ENCODE data around the gene SNX15.
A peak's percentile ranks its signal among the peaks of the same experiment; 100 is the strongest.
"Not testable (repeated sequence)": the region's sequence is repeated elsewhere in the genome, so short reads cannot be mapped to it uniquely, and the experiment has no call there.

Gene SNX15

GRCh38 chr11:64998690-64999431 is 28.4 kb upstream of the SNX15 start:
- Histone ChIP-seq H3K27me3 (ENCODE audit: control insufficient read depth in 5 of 5, insufficient read depth in 4 of 5, low read length in 5 of 5) (peaks cover 0 to 5% (median 4%) of the 10 kb centered on the region in 5 donors), H3K4me3 (ENCODE audit: low read depth in 1 of 5, low read length in 5 of 5) (no peak overlapping the region), H3K27ac (ENCODE audit: low read depth, low read length) (no peak overlapping the region), H3K4me1 (ENCODE audit: control insufficient read depth in 5 of 5, insufficient read depth in 5 of 5, low read length in 5 of 5) (peaks cover 0 to 23% (median 12%) of the 10 kb centered on the region in 5 donors), H3K9me3 (ENCODE audit: control insufficient read depth in 5 of 5, low read length in 5 of 5) (no peaks in the 10 kb centered on the region), H3K9ac (ENCODE audit: low read length in 5 of 5) (no peak overlapping the region), H3K36me3 (ENCODE audit: control insufficient read depth in 5 of 5, insufficient read depth in 5 of 5, low read length in 5 of 5) (no peaks in the 10 kb centered on the region)

GRCh38 chr11:64999478-64999877 is 27.8 kb upstream of the SNX15 start:
- Histone ChIP-seq H3K9me3 (ENCODE audit: control insufficient read depth in 5 of 5, low read length in 5 of 5) (no peaks in the 10 kb centered on the region), H3K36me3 (ENCODE audit: control insufficient read depth in 5 of 5, insufficient read depth in 5 of 5, low read length in 5 of 5) (no peaks in the 10 kb centered on the region), H3K27me3 (ENCODE audit: control insufficient read depth in 5 of 5, insufficient read depth in 4 of 5, low read length in 5 of 5) (peaks cover 0 to 5% (median 4%) of the 10 kb centered on the region in 5 donors), H3K9ac (ENCODE audit: low read length in 5 of 5) (no peak overlapping the region), H3K4me1 (ENCODE audit: control insufficient read depth in 5 of 5, insufficient read depth in 5 of 5, low read length in 5 of 5) (peaks cover 0 to 20% (median 12%) of the 10 kb centered on the region in 5 donors), H3K4me3 (ENCODE audit: low read depth in 1 of 5, low read length in 5 of 5) (no peak overlapping the region), H3K27ac (ENCODE audit: low read depth, low read length) (no peak overlapping the region)

- Histone ChIP-seq H3K27me3 (ENCODE audit: control insufficient read depth in 5 of 5, insufficient read depth in 4 of 5, low read length in 5 of 5) (peaks cover 0 to 5% (median 0%) of the 10 kb centered on the region in 5 donors), H3K4me1 (ENCODE audit: control insufficient read depth in 5 of 5, insufficient read depth in 5 of 5, low read length in 5 of 5) (no peaks in the 10 kb centered on the region), H3K9ac (ENCODE audit: low read length in 5 of 5) (no peak overlapping the region), H3K27ac (ENCODE audit: low read depth, low read length) (no peak overlapping the region), H3K4me3 (ENCODE audit: low read depth in 1 of 5, low read length in 5 of 5) (no peak overlapping the region), H3K36me3 (ENCODE audit: control insufficient read depth in 5 of 5, insufficient read depth in 5 of 5, low read length in 5 of 5) (no peaks in the 10 kb centered on the region), H3K9me3 (ENCODE audit: control insufficient read depth in 5 of 5, low read length in 5 of 5) (no peaks in the 10 kb centered on the region)
Observed at GRCh38 chr11:65002706-65003105, 24.5 kb upstream of the SNX15 start.

- Histone ChIP-seq H3K9me3 (ENCODE audit: control insufficient read depth in 5 of 5, low read length in 5 of 5) (no peaks in the 10 kb centered on the region), H3K27ac (ENCODE audit: low read depth, low read length) (no peak overlapping the region), H3K9ac (ENCODE audit: low read length in 5 of 5) (no peak overlapping the region), H3K27me3 (ENCODE audit: control insufficient read depth in 5 of 5, insufficient read depth in 4 of 5, low read length in 5 of 5) (peaks cover 0 to 5% (median 0%) of the 10 kb centered on the region in 5 donors), H3K4me3 (ENCODE audit: low read depth in 1 of 5, low read length in 5 of 5) (no peak overlapping the region), H3K4me1 (ENCODE audit: control insufficient read depth in 5 of 5, insufficient read depth in 5 of 5, low read length in 5 of 5) (no peaks in the 10 kb centered on the region), H3K36me3 (ENCODE audit: control insufficient read depth in 5 of 5, insufficient read depth in 5 of 5, low read length in 5 of 5) (no peaks in the 10 kb centered on the region)
Observed at GRCh38 chr11:65003282-65003681, 24.0 kb upstream of the SNX15 start.

GRCh38 chr11:65003968-65004367 is 23.3 kb upstream of the SNX15 start:
- not testable (repeated sequence) for H3K4me1 ChIP-seq (ENCODE audit: control insufficient read depth in 5 of 5, insufficient read depth in 5 of 5, low read length in 5 of 5); H3K9me3 ChIP-seq (ENCODE audit: control insufficient read depth in 5 of 5, low read length in 5 of 5); H3K4me3 ChIP-seq (ENCODE audit: low read depth in 1 of 5, low read length in 5 of 5); H3K27ac ChIP-seq (ENCODE audit: low read depth, low read length); H3K27me3 ChIP-seq (ENCODE audit: control insufficient read depth in 5 of 5, insufficient read depth in 4 of 5, low read length in 5 of 5); H3K9ac ChIP-seq (ENCODE audit: low read length in 5 of 5); H3K36me3 ChIP-seq (ENCODE audit: control insufficient read depth in 5 of 5, insufficient read depth in 5 of 5, low read length in 5 of 5)

GRCh38 chr11:65008016-65008415 is 19.2 kb upstream of the SNX15 start:
- Histone ChIP-seq H3K4me1 (ENCODE audit: control insufficient read depth in 5 of 5, insufficient read depth in 5 of 5, low read length in 5 of 5) (peaks cover under 1 to 3% (median 2%) of the 10 kb centered on the region in 5 donors), H3K27ac (ENCODE audit: low read depth, low read length) (no peak overlapping the region), H3K9me3 (ENCODE audit: control insufficient read depth in 5 of 5, low read length in 5 of 5) (no peaks in the 10 kb centered on the region), H3K4me3 (ENCODE audit: low read depth in 1 of 5, low read length in 5 of 5) (no peak overlapping the region), H3K27me3 (ENCODE audit: control insufficient read depth in 5 of 5, insufficient read depth in 4 of 5, low read length in 5 of 5) (no peaks in the 10 kb centered on the region), H3K9ac (ENCODE audit: low read length in 5 of 5) (no peak overlapping the region), H3K36me3 (ENCODE audit: control insufficient read depth in 5 of 5, insufficient read depth in 5 of 5, low read length in 5 of 5) (no peaks in the 10 kb centered on the region)

GRCh38 chr11:65008873-65009272 is 18.4 kb upstream of the SNX15 start:
- no peaks in the 10 kb centered on the region for H3K36me3 ChIP-seq (ENCODE audit: control insufficient read depth in 5 of 5, insufficient read depth in 5 of 5, low read length in 5 of 5)
- H3K4me3 ChIP-seq (ENCODE audit: low read depth in 1 of 5, low read length in 5 of 5), result no peak overlapping the region
- H3K27ac ChIP-seq (ENCODE audit: low read depth, low read length), result no peak overlapping the region
- peaks cover 3 to 11% (median 9%) of the 10 kb centered on the region in 5 donors for H3K4me1 ChIP-seq (ENCODE audit: control insufficient read depth in 5 of 5, insufficient read depth in 5 of 5, low read length in 5 of 5)
- no peaks in the 10 kb centered on the region for H3K27me3 ChIP-seq (ENCODE audit: control insufficient read depth in 5 of 5, insufficient read depth in 4 of 5, low read length in 5 of 5)
- H3K9me3 ChIP-seq (ENCODE audit: control insufficient read depth in 5 of 5, low read length in 5 of 5), result no peaks in the 10 kb centered on the region
- H3K9ac ChIP-seq (ENCODE audit: low read length in 5 of 5), result no peak overlapping the region

- Histone ChIP-seq H3K4me1 (ENCODE audit: control insufficient read depth in 5 of 5, insufficient read depth in 5 of 5, low read length in 5 of 5) (peaks cover 3 to 31% (median 19%) of the 10 kb centered on the region in 5 donors), H3K27ac (ENCODE audit: low read depth, low read length) (peak overlapping the region; percentile 96), H3K4me3 (ENCODE audit: low read depth in 1 of 5, low read length in 5 of 5) (peak overlapping the region; percentile 69 to 93 (median 86)), H3K36me3 (ENCODE audit: control insufficient read depth in 5 of 5, insufficient read depth in 5 of 5, low read length in 5 of 5) (peaks cover 0 to 7% (median 2%) of the 10 kb centered on the region in 5 donors), H3K9me3 (ENCODE audit: control insufficient read depth in 5 of 5, low read length in 5 of 5) (no peaks in the 10 kb centered on the region), H3K27me3 (ENCODE audit: control insufficient read depth in 5 of 5, insufficient read depth in 4 of 5, low read length in 5 of 5) (no peaks in the 10 kb centered on the region), H3K9ac (ENCODE audit: low read length in 5 of 5) (peak overlapping the region; percentile 38 to 96 (median 93))
Observed at GRCh38 chr11:65013130-65013887, 13.9 kb upstream of the SNX15 start.

- Histone ChIP-seq H3K4me3 (ENCODE audit: low read depth in 1 of 5, low read length in 5 of 5) (peak within 1 kb of the TSS; percentile 69 to 93 (median 86)), H3K9me3 (ENCODE audit: control insufficient read depth in 5 of 5, low read length in 5 of 5) (no peaks in the 10 kb centered on the region), H3K9ac (ENCODE audit: low read length in 5 of 5) (peak within 1 kb of the TSS; percentile 38 to 96 (median 93)), H3K36me3 (ENCODE audit: control insufficient read depth in 5 of 5, insufficient read depth in 5 of 5, low read length in 5 of 5) (peaks cover 0 to 13% (median 8%) of the 10 kb centered on the region in 5 donors), H3K4me1 (ENCODE audit: control insufficient read depth in 5 of 5, insufficient read depth in 5 of 5, low read length in 5 of 5) (peaks cover 3 to 31% (median 19%) of the 10 kb centered on the region in 5 donors), H3K27me3 (ENCODE audit: control insufficient read depth in 5 of 5, insufficient read depth in 4 of 5, low read length in 5 of 5) (no peaks in the 10 kb centered on the region), H3K27ac (ENCODE audit: low read depth, low read length) (peak within 1 kb of the TSS; percentile 96)
Observed at GRCh38 chr11:65013888-65014725, 13.1 kb upstream of the SNX15 start, which contains the start of gene ARL2. ARL2 (plus strand) TSS chr11:65014160; CDS start chr11:65014208, 48 bp downstream.

Measured in subcutaneous abdominal adipose tissue (tissue), 5 donors.